Fibroblast of skin of right biceps (primary cell): ENCODE results near the gene PMVK.
A peak's percentile ranks its signal among the peaks of the same experiment; 100 is the strongest.
"Not testable (repeated sequence)": the region's sequence is repeated elsewhere in the genome, so short reads cannot be mapped to it uniquely, and the experiment has no call there.

ENCODE experiments used
- DNase-seq: peaks from one replicate; pipeline ENCODE4 v3.0.0-alpha.2; 2013

PMVK gene

DNA sequence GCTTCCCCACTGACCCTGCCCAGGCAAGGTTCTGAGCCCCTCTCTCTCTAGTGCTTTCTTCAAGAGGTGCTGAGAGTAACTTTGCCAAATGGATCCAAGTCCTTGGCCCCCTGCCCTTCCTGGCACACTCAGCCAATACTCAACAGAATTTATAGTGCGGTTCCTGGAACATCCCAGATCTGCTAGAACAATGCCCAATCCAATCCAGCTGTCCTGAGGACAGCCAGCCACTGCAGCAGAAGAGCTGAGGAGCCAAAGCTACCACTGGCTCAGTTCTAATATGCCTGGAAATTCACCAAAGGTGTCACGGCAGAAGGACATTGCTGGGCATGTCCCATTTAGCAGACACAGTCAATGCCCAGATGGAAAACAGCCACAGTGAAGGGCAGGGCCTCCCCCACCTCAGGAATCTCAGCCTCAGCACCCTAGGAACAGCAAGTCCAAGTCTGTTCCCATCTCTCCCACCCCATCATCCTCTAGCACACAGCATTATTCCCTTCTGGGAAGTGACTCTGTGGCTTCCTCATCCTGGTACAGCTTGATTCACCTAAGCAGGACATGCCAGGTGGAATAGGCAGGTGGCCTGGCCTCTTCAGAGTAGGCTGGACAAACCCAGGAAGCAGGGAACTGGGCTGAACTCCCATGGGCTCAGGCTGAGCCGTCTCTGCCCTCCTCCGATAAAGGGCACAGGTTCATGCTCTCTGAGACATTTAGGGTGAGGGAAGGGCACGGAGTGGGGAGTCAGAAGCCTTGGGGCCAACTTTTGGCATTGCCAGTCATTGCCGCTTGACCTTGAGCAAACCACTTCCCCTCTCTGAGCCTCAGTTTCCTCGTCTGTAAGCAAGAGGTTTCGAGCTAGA, 24.6 kb downstream of the PMVK start:
- no peak for DNase-seq

DNA sequence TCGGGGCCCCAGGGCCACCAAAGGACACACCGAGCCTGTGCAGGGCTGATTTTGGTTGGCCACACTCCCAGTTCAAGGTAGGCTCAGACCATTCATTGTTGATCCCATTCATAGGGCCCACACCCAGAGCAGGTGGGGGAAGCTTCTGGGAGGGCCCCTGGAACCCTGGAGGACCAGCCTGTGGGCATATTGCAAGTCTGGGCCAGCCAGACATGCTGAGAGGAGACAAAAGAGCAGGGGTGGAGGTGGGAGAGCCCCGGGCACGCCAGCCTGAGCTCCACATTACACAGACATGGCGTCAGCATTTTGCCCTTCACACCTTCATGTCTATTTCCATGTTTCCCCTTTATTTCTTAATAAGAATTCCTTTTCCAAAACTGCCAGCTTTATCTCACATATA, 25.7 kb downstream of the PMVK start:
- no peak for DNase-seq

DNA sequence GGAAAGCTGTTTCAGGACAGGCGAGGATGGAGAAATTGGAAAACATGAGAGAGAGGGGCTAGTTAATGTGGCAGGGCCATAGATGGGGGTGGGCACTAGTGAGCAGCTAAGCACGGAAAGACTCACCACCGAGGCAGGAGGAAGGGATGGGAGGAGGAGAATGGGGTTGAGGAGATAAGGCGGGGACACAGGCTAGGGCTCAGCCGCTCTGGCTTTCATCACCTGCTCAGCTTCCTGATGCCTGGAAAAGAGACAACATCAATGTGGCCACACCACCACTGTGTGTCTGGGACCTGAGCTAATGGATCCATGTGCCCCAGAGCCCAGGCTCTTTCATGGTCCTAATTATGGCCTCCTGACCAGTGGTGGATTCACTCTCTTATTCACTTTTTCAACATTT, 27.6 kb downstream of the PMVK start:
- DNase-seq, result no peak

DNA sequence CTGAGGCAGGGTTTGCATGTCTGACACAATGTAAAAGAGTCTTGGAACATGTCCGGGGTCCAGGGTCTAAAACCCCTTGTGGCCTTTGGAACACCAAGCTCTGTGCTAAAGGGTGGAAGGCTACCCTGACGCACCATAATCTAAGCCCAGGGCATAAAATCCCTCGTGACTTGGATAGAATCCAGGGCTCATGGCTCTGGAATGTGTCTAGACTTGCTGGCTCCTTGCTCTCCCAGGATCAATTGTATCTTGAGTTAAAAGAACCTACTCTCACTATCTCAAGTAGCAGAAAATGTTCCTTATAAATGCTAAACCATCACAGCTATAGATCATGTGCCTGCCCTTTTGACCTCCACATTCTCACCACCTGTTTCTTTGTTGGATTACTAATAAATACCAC, 28.4 kb downstream of the PMVK start:
- DNase-seq, result not testable (repeated sequence)

DNA sequence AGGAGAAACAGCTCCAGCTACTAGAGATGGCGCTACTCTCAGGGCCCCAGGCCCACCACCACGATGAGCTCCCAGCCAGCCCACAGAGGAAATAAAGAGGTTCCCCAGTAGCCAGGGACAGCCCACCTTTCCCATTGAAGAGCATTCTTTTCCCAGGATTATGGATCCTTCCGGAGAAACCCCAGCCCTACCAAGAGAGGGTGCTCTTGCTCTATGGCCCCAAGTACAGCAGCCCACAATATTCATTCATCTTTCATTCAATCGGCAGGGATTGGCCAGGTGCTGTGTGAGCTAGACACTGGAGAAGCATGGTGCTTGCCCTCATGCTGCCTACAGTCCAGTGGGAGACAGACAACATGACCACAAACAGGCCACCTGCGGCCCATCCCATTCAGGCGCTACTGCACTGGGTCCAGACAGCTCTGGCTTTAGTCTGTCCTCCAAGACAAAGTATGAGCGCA, 29.9 kb downstream of the PMVK start:
- no peak for DNase-seq

DNA sequence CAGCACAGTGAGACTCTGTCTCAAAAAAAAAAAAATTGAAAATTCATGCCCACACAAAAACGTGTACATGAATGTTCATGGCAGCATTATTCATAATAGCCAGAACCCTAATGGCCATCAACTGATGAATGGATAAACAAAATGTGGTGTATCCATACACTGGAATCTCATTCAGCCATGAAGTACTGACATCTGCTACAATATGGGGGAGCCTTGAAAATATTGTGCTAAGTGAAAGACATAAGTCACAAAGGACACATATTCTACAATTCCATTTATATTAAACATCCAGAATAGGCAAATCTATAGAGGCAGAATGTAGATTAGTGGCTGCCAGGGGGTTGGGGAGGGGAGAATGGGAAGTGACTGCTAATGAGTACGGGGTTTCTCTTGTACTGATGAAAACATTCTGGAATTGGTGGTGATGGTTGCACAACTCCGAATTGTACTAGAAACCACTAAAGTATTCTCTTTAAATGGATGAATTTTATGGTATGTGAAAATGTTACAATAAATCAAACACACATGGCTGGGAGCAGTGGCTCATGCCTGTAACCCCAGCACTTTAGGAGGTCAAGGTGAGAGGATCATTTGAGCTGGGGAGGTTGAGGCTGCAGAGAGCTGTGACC, 33.5 kb downstream of the PMVK start:
- peak; percentile 28 for DNase-seq

DNA sequence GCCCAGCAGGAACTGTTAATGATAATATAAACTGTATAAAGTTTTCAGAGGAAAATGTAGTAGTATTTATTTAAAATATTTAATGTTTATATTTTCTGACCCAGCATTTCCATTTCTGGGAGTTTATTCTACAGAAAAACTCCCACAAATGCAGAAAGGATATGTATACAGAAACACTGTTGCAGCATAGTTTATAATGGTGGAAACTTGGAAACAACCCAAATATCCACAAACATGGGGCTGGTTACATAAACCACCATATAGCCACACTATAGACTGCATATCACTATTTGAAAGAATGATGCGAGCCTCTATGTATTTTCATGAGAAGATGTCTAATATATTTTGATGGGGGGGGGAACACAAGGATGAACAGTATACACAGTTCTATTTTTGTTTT, 34.9 kb downstream of the PMVK start:
- DNase-seq, result no peak

DNA sequence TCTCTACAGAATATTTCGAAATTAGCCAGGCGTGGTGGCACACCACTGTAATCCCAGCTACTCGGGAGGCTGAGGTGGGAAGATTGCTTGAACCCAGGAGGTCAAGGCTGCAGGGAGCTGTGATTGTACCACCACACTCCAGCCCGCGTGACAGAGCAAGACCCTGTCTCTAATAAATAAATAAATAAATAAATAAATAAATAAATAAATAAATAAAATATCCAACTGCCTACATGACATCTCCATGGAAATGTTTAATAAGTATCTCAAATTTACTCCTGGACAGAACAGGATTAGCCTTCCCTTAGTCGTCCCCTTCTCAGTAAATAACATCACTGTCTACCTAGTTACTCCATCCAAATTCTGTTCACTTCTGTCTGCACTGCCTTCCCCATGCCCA, 37.5 kb downstream of the PMVK start:
- no peak for DNase-seq

DNA sequence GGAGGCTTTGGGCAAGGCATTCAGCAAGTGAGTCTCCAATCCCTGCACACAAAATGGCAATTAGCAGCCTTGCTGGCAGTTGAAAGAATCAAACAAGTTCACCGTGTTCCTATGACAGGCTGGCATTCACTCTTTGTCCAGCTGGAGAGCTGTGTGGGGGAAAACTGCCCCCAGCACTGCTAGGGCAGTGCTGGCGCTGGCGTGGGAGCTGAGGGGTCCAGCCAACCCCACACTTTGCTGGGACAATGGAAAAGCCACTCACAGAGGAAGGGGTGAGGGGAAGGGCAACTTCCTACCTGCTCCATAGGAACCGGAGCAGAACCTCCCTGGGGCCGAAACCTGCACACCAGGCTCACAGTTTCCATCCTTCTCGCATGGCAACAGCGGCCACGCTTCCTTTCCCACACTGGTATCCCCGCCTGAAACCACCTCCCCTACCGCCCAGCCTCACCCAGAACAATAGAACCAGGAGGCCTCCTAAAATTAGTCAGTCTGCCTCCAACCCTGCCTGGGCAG, 39.7 kb downstream of the PMVK start:
- DNase-seq, result no peak

DNA sequence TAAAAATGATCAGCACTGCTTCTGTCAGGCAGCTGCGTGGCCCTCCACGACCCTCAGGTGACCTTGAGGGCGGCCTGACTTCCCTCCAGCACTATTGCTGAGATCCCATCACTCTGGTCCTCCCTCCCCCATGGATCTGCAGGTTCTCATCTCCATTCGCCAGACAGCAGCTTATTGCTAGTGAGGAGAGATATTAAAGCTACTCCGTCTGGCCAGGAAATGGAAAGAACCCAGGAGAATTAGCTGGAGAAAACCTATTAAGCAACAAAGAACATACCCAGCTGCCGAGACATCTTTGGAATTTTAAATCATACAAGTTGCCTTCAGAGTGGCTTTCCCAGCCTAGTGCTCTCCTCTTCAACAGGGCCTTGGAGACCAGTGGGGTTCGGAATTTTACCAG, 40.7 kb downstream of the PMVK start:
- DNase-seq, result no peak

DNA sequence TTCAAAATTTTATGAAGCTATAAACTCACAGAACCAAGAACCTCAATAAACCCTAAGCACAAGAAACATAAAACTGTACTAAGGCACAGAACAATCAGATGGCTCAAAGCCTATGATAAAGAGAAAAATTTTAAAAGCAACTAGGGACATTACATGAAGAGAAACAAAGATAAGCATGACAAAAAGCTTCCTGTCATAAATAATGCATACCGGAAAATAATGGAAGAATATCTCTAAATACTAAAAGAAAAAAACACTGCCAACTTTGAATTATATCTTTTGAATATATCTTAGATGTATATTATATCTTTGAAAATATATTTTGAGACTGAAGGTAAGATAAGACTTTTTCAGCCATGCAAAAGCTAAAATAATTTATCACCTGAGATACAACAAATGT, 45.1 kb downstream of the PMVK start:
- no peak for DNase-seq

DNA sequence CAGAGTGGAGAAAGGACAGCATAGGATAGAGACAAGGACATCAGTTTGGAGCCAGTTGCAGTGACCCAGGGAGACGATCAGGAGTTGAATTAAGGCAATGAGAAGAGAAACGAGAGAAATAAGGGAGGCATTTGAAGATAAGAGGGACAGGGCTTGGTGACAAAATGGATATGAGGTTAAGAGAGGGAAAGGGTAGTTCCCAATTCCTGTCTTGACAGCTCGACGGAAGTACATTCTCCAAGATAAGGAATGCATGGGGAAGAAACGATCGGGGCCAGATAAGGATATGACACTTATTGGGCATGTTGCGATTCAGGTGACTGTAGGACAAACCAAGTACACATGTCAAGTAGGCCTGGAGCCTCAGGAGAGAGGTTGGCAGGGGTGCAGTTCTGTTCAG, 47.8 kb downstream of the PMVK start:
- DNase-seq, result no peak

DNA sequence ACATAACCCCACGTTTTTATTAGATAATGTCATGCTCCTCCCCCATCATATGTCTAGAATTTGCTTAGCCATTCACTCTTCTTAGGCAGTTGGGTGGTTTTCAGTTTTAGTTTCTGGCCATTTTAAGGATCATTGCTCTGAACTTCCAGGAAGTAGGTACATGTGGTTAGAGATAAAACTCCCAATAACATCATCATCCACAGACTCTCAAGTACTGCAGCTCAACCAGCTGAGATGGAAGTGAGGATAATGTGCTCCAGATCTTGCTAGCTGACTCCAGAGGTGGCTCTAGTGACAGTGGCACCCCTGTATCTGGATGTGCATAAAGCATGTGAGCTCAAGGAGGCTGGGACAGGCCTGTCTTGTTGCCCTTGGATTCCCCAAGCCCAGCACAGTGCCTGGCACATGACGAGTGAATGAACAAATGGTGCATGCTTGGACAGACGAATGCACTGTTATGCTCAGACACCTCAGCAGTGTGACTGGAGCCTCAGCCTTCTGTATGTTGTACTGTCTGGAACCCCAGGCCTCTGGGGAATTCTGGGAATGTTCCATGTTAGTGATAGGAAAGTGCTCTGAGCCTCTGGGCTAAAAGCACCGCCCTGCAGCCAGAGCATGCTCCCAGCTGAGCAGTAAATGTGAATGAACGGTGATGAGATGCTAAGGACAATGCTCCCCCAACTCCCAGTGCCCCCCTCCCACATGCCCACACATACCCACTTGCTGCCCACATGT, 50.1 kb downstream of the PMVK start:
- no peak for DNase-seq

DNA sequence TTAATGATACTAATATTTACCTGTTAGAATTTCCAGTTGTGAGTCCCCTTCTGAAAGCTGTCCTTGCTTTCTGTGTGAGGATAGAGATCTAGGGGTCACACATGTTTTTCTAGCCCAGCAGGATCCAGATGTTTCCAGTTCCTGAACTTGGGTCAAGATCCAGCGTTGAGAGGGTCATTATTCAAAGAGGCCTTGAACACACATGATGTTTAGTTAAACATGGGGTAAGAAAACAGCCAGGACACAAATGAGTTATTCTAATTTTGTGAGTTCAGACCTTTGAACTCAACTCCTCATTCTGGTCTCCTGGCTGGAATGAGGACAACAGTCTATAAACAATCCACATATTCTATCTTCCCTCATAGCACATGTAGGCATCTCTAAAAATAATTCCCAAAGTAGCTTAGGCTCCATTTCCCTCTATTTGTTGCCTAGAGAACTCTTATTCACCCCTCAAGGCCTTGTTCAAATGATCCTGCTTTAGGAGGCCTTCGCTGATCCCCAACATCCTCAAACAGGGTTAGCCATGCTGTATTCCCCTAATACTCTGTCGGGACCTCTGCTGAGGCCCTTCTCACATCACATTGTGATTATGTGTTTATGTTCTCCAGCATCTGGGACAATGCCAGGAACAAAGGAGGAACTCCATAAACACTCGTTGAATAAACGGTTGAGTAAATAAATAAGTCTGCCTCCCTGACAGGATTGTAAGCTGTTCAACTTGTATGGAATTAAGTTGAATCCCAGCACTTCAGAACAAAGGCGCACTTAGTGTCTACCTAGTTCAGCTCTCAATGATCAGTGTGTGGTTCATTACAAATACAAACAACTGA, 51.4 kb downstream of the PMVK start:
- no peak for DNase-seq

DNA sequence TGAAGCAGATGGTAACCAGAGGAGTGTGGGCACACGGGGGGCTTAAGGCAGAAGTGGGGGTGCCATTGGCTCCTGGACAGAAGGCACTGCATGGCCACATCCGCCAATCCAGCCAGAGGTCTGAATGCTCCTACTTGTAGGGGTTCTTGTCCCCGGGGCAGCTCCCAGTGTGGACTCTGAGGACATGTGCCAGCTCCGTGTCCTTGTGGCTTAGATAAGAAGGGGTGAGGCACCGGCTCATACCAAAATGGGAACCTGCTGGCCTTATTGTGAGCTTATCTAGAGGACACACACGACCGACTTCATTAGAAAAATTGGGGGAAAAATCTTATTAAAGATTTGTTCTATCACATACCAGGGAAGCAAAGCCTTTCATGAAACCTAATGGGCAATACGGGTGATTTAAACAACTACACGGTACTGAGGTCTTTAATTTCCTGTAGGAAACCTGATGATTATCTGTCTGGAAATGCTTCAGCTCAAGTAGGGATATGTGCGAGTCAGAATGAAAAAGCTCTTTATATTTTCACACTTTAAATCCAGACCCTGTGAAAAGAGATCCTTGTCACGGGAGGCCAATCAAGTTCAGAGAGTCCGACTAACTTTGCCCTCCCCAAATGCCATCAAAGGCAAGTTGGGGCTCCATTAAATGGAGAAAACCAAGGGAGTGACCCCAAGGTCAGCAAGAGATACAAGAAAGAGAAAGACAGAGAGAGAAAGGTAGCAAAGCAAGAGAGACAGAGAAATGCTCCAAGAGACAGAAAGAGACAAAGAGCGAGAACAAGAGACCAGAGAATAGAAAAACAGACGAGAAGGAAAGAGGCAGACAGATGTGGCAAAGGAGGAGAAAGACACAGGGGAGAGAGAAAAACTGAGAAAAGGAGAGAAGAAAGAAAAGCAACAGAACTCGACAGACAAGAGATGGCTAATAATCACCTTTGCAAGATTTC, 52.3 kb downstream of the PMVK start:
- DNase-seq, result no peak

DNA sequence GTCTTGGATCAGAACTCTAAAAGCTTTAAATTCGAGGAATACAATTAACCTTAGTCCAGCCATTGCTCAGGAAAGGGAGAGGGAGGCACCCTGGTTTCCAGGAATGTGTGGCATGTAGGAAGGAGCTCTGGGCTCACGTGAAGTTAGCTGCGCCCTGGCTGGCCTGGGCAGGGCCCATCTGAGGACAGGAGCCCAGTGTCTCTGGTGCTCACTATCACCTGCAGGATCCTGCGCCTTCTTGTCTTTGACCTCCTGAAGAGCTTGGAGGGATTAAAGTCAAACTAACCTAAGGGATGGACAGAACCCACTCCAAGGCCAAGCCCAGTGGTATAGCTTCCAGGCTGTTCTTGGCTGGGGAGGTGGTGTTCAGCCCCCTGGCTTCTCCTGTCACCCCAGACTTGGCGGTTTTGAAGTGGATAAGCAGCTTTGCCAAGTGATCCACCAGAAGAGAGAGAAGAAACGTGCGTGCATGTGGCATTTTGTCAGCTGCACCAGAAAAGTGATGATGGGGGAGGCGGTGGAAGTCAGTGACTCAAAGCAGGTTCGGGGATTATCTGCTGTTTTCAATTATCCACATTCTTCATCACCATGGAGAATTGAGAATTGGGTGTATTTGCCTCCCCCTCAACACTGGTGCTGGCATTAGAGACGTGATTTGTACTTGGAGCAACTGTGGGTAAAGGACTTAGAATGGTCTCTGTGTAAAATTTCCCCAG, 54.5 kb downstream of the PMVK start:
- DNase-seq, result peak; percentile 45

DNA sequence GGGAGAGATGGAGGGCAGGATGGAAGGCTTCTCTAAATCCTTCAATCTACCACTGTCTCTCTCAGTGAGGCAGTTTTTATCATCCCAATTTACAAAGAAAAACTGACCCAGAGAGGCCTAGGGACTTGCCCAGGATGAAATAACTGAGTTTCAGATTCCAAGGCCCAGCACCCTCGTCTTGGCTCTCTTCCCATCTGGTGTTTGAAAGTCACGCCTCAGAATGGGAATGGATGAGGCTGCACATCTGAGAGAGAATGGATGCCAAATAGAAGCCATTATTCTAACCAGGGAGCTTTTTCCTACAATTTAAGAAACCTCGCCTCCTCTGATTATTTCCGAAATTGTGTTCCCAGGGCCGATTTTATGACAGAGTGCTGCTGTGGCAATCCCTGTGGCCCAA, 55.8 kb downstream of the PMVK start:
- no peak for DNase-seq

DNA sequence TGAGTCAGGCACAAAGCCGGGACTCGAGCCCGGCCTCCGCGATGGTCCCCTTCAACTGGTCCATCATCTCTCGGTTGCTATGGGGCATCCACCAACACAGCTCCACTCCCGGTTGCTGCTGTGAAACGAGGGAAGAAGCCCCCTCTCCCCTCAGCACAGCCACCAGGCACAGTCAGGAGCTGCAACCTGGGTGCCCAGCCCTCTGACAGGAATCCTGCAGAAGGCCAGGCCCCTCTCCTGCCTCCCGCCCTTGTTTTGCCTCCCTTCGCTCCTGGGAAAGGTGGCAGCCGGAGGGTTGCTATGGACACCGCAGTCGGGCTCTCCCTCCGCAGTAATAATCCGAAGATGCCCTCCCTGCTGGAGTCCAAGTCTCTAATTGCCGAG, 57.5 kb downstream of the PMVK start:
- no peak for DNase-seq

DNA sequence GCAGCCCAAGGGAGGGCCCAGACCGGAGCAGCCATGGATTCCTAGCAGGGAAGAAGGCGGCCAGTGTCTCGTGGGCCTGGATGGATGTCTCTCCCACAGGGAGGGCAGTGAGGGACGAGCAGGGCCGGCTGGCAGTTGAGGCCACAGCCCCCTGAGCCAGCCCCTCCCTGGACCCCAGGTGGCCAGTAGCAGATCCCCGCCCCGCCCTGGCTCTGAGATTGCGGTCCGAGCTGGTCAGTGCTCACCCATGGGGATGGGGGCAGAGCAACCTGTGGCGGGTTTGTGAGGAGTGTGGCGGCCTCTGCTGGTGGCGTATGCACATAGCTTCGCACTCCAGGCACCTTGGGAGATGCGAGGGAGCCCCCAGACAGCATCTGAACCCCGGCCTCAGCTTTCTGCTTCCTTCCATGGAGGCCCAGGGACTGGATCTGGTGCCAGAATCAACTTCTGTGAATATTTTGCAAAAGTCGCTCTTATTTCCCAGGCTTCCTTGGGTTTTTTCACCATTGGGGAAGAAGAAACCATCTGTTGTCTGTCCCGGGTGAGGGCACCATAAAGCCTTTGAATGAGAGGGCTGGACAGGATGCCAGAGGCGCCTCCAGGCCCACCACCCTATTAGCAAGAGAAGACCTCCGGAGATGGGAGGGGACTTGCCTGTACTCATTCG, 58.0 kb downstream of the PMVK start:
- DNase-seq, result peak; percentile 46

DNA sequence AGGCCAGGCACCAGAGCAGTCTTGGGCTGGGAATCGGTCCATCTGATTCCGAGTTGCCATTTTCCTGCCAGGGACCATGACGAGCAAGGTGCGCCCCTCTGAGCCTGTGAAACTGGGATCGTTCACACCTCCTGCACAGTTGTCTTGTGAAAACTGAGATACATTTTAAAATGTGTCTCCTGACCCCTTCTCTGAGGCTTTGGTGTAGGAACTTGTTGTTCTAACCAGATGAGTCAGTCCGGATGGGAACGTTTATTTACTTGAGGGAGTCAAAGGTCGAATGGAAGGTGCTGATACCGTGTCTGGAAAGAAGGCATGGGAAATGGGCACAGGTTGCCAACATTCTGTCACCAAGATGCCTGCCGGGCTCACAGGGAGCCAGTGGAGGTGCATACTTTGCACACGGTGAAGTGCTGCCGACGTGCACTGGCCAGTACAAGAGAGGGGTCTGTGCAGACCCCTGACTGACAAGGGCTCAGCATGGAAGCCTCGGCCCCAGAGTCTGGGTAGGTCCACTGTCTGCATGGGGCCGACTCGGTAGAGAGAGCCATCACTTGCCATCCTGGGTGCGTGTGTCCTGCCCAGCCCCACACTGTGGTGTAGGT, 59.0 kb downstream of the PMVK start:
- no peak for DNase-seq
